ENCODE results near the gene ANKRD36B.
"Not testable (repeated sequence)": the region's sequence is repeated elsewhere in the genome, so short reads cannot be mapped to it uniquely, and the experiment has no call there.

The ANKRD36B gene

GRCh38 chr2:97548536-97548935 lies 41.1 kb downstream of the ANKRD36B start:
- DNase-seq, result not testable (repeated sequence)

DNA sequence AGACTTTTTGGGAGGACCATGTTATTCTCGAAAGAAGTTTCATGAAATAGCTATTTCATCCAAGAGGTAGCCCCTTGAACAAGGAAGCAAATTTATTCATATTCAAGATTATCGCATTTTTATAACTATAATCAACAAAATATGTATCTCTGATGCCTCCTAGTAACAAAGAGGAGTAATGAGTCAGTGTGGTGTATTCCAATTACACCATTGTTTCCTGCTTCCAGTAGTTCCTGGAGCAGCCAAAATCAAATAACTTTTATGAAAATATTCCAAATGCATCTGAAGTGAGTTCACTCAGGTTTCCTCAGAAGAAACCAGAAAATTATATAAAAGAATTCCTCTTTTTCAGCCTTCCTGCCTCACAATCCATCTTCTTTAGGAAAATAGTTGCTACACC lies 43.0 kb downstream of the ANKRD36B start:
- DNase-seq, result no peak

DNA sequence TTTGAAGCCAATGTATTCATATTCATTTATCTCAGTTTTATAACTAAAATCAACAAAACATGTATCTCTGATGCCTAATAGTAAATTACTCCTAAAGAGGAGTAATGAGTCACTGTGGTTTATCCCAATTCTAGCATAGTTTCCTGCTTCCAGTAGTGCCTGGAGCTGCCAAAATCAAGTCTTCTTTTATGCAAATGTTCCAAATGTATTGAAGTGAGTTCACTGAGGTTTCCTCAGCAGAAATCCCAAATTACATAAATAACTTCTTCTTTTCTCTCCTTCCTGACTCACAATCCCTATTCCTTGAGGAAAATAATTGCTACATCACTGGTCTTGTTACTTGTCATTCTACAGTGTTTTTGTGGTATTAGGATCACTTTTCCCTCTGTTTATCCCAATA lies 44.8 kb downstream of the ANKRD36B start:
- not testable (repeated sequence) for DNase-seq

GRCh38 chr2:97525904-97526303 lies 63.8 kb downstream of the ANKRD36B start:
- not testable (repeated sequence) for DNase-seq

DNA sequence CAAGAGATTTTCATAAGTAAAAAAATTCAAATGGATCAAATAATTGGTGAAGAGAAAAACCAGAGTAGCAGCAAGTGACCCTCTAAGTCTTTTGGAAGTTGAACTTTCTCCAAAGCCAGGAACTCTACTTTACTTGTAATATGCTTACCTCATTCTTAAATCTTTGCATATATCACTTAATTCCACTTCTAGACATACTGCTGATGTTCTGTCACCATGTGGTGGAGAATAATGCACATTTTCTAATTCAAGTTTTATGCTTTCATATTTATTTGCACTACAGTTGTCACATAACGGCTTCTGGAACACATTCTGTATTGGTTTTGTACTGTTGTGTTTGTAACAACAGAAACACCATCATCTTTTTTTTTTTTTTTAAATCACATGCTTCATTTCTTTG lies 65.9 kb downstream of the ANKRD36B start:
- DNase-seq, result not testable (repeated sequence)

DNA sequence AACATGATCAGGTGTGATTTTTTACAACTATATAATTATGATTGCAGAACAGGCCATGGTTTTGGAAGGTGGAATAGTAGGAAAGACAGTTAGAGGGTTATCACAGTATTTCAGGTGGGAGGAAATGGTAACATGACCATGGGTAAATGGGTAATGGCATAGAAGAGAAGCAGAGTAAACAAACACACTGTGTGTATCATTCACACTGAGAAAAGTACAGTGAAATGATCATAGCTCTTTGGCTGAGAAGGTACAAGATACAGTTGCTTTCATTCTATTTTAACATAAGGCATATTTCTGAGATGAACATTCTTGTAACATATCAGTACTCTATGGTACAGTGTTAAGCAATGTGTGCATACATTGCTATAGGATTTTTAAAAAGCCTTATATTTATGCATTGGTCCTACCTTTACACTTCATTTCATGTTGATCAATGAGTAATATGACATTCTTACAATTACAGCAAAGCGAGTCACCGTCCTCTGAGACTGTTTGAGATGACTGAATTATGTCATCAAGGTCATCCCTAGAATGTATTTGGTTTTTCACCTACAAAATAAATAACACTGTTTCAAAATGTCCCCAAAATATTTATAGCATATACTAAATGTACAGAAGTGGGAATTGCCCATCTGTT lies 66.6 kb downstream of the ANKRD36B start:
- not testable (repeated sequence) for DNase-seq

DNA sequence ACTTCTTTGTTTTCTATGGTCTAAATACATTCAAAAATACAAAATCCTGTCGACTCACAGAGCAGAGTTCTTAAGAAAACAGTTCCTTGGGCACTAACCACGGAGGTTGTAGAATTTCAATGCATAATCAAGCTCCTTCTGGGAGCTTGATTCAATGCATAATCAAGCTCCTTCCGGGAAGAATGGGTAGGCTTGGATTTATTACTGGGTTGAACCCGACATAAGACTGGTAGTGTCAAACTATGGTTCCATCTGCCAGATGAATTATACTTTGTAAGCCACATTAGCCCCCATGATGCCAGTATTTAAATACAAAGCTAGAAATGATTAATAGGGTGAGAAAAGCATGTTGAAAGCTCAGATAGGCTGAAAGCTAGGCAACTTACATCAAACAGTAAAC lies 94.0 kb downstream of the ANKRD36B start:
- not testable (repeated sequence) for DNase-seq

DNA sequence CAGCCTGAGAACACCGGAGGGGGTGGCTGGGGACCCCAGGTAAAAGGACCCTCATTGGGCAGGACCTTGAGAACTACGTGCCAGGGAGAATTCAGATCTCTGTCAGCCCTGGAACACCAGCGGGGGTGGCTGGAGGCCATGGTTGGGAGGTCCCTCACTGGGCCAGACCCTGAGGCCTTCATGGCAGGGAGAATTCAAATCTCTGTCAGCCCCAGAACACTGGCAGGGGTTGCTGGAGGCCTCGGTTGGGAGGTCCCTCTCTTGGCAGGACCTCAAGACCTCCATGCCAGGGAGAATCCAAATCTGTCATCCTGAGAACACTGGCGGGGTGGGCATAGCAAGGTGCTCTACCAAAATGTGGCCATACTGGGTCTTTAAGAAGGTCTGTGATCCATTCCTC lies 99.5 kb downstream of the ANKRD36B start:
- peak in 1 of 2 donors; percentile 1 for DNase-seq
